GM12878 (cell line): ENCODE results near the gene TLL2.

Source experiments
- HDAC2 ChIP-seq: fragments of 200-600 bp; sonication (generic); IDR thresholded peaks from 2 replicates; pipeline ENCODE4 v1.6.1; 2017
- MAX ChIP-seq: IDR thresholded peaks from 2 replicates; pipeline ENCODE4 v1.6.1; 2012; ENCODE audit warnings: low read depth, low read length, improper control_type of control experiment
- NRF1 ChIP-seq: conservative IDR thresholded peaks from 2 replicates; pipeline ENCODE4 v1.6.1; 2011; ENCODE audit warnings: mild to moderate bottlenecking, low read depth, low read length, improper control_type of control experiment
- POLR2A ChIP-seq: IDR thresholded peaks from 2 replicates; pipeline ENCODE4 v1.6.1; 2011; ENCODE audit warnings: low read depth, mild to moderate bottlenecking, low read length
- RAD21 ChIP-seq: IDR thresholded peaks from 2 replicates; pipeline ENCODE4 v1.6.1; 2011; ENCODE audit warnings: mild to moderate bottlenecking, low read depth, low read length, moderate library complexity; ENCODE audit not compliant: insufficient read depth
- SRF ChIP-seq, 2 experiments: IDR thresholded peaks; 2 replicates each; pipeline ENCODE4 v1.6.1; 2011; ENCODE audit warnings: low read depth in 2 of 2, low read length in 2 of 2, mild to moderate bottlenecking in 1 of 2, moderate library complexity in 1 of 2
- YY1 ChIP-seq: IDR thresholded peaks from 2 replicates; pipeline ENCODE4 v1.6.1; 2011; ENCODE audit warnings: low read depth, mild to moderate bottlenecking, low read length
- ZNF274 ChIP-seq: IDR thresholded peaks from one replicate; pipeline ENCODE4 v1.8.0; 2011; ENCODE audit not compliant: insufficient read length, insufficient read depth
- TF ChIP-seq, protein P1 (sequence below): IDR thresholded peaks from 2 replicates; pipeline ENCODE4 v1.6.1; 2011; ENCODE audit warnings: low read depth, low read length, improper control_type of control experiment, borderline replicate concordance
- TF ChIP-seq, protein P2 (sequence below), 3 experiments: IDR thresholded peaks in 2 of 3; conservative IDR thresholded peaks in 1 of 3; 2 replicates each; pipeline ENCODE4 v1.5.1; 2011; ENCODE audit warnings: low read depth in 3 of 3, low read length in 3 of 3, mild to moderate bottlenecking in 3 of 3, control low read depth in 2 of 3, moderate library complexity in 2 of 3, inconsistent platforms in 1 of 3, mixed read lengths in 1 of 3; ENCODE audit not compliant: control insufficient read depth in 2 of 3, insufficient read depth in 1 of 3; ENCODE audit errors: extremely low read depth in 1 of 3
- TF ChIP-seq, protein P3 (sequence below): fragments of 450-650 bp; IDR thresholded peaks from 2 replicates; pipeline ENCODE4 v1.6.1; 2017; ENCODE audit warnings: mild to moderate bottlenecking, low read depth, inconsistent platforms; ENCODE audit not compliant: poor library complexity, severe bottlenecking

DNA sequence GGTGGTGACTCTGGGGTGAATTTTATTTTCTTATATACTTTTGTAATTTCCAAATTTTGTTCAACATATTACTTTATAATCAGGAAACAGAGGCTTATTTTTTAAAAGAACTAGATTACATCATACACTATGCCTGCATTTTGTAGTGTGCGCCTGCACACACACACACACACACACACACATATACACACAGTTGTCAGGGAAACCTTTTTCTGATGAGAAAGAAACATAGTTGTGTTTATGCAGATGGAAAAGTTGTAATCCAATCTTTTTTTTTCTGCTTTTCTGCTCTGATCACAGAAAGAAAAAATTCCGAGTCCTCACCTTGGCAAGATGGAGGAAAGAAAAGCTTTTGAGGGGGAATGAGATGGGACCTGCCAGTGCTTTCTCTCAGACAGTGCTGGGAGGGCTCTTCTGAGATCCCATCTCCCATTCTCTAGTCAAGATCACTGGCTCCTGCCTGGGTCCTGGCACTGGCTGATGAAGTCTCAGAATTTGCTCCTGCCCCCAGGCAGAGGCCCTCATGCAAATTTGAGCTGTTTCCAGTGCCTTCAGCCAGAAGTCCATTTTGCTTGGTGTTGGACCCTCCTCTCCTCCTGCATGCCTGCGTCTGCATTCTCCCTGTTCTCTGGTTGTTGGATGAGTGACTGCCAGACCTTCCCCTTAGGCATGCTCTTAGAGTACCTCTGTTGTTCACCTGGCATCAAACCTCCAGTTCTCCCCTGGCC, 59.7 kb downstream of the TLL2 start:
- TF ChIP-seq NRF1 (no peak), YY1 (no peak), ZNF274 (no peak), MAX (no peak), HDAC2 (no peak), RAD21 (no peak), POLR2A (no peak), SRF (IDR thresholded peaks at IDR 0.05; ENCODE audit: low read depth in 2 of 2, low read length in 2 of 2) (no peak)
- TF ChIP-seq, protein P1, sequence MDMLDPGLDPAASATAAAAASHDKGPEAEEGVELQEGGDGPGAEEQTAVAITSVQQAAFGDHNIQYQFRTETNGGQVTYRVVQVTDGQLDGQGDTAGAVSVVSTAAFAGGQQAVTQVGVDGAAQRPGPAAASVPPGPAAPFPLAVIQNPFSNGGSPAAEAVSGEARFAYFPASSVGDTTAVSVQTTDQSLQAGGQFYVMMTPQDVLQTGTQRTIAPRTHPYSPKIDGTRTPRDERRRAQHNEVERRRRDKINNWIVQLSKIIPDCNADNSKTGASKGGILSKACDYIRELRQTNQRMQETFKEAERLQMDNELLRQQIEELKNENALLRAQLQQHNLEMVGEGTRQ = no peak
- TF ChIP-seq, protein P2, sequence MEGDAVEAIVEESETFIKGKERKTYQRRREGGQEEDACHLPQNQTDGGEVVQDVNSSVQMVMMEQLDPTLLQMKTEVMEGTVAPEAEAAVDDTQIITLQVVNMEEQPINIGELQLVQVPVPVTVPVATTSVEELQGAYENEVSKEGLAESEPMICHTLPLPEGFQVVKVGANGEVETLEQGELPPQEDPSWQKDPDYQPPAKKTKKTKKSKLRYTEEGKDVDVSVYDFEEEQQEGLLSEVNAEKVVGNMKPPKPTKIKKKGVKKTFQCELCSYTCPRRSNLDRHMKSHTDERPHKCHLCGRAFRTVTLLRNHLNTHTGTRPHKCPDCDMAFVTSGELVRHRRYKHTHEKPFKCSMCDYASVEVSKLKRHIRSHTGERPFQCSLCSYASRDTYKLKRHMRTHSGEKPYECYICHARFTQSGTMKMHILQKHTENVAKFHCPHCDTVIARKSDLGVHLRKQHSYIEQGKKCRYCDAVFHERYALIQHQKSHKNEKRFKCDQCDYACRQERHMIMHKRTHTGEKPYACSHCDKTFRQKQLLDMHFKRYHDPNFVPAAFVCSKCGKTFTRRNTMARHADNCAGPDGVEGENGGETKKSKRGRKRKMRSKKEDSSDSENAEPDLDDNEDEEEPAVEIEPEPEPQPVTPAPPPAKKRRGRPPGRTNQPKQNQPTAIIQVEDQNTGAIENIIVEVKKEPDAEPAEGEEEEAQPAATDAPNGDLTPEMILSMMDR (IDR thresholded peaks at IDR 0.05 in 2 of 3, conservative IDR thresholded peaks at IDR 0.05 in 1 of 3; ENCODE audit: control insufficient read depth in 2 of 3, extremely low read depth in 1 of 3, insufficient read depth in 1 of 3, low read depth in 3 of 3, low read length in 3 of 3) = no peak
- TF ChIP-seq, protein P3, sequence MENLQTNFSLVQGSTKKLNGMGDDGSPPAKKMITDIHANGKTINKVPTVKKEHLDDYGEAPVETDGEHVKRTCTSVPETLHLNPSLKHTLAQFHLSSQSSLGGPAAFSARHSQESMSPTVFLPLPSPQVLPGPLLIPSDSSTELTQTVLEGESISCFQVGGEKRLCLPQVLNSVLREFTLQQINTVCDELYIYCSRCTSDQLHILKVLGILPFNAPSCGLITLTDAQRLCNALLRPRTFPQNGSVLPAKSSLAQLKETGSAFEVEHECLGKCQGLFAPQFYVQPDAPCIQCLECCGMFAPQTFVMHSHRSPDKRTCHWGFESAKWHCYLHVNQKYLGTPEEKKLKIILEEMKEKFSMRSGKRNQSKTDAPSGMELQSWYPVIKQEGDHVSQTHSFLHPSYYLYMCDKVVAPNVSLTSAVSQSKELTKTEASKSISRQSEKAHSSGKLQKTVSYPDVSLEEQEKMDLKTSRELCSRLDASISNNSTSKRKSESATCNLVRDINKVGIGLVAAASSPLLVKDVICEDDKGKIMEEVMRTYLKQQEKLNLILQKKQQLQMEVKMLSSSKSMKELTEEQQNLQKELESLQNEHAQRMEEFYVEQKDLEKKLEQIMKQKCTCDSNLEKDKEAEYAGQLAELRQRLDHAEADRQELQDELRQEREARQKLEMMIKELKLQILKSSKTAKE = no peak
